GM12874 (cell line): ENCODE results near the gene CERS6.

Source experiments
- CTCF ChIP-seq: IDR thresholded peaks from 2 replicates; pipeline ENCODE4 v1.5.1; 2011; ENCODE audit warnings: low read depth, mild to moderate bottlenecking, control low read depth, low read length, moderate library complexity; ENCODE audit not compliant: insufficient read depth

Gene CERS6

GRCh38 chr2:168782271-168782670 is 326.2 kb downstream of the CERS6 start:
- TF ChIP-seq CTCF: no peak

- no peak for TF ChIP-seq CTCF
Observed at GRCh38 chr2:168784993-168785392, 328.9 kb downstream of the CERS6 start.

GRCh38 chr2:168787098-168787781 is 331.2 kb downstream of the CERS6 start:
- no peak for TF ChIP-seq CTCF

- TF ChIP-seq CTCF: no peak
Observed at GRCh38 chr2:168787782-168788376, 331.8 kb downstream of the CERS6 start.

GRCh38 chr2:168789776-168790175 is 333.7 kb downstream of the CERS6 start:
- TF ChIP-seq CTCF: no peak

- no peak for TF ChIP-seq CTCF
Observed at GRCh38 chr2:168790226-168790902, 334.3 kb downstream of the CERS6 start.

GRCh38 chr2:168793596-168793995 is 337.5 kb downstream of the CERS6 start:
- no peak for TF ChIP-seq CTCF
